Stimulated activated CD8-positive, alpha-beta memory T cell treated with anti-CD3 and anti-CD28 coated beads, Interleukin-12 subunit alpha, Interleukin-12 subunit beta, amount 100 ng/mL, for 1 hour (primary cell): ENCODE data around the gene TEN1.
"Not testable (repeated sequence)": the region's sequence is repeated elsewhere in the genome, so short reads cannot be mapped to it uniquely, and the experiment has no call there.

Source experiments
- DNase-seq: peaks from one replicate; pipeline ENCODE4 v3.0.0-alpha.2; 2020; ENCODE audit warnings: low read depth

The TEN1 gene

DNA sequence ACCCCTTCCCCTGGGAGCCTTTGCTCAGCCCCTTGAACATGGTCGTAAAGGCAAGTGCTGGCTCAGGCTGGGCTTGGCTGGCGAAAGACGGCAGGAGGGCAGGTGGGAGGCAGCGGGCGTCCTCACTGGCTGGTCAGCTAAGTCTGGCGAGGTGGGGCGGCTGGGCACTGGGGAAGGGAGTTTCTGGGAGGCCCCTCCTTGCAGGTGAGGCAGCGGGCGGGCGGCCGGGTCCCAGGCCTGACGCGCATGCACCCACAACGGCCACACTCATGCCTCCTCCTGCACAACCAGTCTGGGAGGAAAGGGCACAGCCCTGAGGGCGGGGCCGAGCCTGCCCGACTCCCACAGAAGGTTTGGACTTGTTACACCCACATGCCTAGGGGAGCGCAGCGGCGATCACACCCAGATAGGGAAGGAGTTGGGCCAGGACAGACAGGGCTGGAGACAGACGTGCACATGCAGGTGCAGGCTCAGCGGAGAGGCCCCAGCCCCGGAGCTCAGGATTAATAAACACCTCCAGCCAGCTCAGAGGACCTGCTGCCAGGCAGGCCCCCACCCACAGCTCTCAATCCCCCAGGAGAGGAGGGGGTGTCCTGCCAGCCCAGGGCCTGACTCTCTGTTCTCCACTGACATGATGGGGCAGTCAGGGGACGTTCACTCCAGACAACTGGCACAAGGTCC is 48.3 kb downstream of the TEN1 start, which contains the start of gene EVPL:
Gene EVPL (minus strand): TSS at position 148 of the 681 bp plus-strand sequence. CDS start 108 bp downstream, at position 40.
- no peak for DNase-seq

DNA sequence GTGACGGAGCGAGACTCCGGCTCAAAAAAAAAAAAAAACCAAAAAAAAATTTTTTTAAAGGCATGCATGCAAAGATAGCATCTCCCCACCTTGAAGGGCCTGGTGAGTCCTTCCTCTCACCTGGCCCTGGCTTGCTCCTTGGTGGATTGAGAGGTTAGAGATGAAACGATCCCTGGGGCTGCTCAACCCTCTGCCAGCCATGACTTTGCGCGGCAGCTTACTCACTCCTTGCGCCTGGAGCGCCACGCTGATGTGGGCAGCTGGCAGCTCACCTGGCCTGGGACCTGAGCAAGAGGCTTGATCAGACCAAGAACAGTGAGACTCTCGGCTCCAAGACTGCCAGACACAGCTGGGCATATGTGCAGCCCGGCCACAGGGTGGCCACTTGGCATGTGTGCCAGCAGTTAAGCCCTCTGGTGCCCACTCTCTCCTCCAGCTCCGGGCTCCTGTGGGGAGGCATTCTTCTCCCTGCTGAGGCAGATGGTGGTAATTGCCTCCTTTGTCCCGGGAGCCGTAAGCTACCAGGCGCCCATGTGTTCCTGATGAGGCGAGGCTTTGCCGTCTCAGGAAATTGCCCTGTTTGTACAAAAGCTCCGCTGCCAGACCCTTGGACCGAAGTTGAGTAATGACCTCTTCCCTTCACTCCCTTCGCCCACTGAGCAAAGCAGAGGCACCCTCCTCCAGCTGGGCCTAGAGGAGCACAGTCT is 53.2 kb downstream of the TEN1 start:
- DNase-seq = no peak

DNA sequence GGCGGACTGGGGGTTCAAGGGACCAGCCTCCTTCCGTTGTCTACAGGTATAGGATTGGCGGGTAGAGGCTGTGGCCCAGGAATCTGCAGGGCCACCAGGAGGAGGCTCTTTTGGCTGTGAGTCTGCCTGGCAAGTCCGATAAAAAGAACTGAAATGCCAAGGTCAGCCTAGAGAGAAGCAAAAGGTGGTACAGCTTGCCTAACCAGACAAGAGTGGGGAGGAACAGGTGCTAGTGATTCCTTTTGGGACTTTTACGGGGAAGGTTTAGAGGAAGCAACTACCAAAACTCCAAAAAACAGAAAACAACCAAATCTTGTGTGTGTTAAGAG is 53.7 kb downstream of the TEN1 start:
- DNase-seq = no peak

DNA sequence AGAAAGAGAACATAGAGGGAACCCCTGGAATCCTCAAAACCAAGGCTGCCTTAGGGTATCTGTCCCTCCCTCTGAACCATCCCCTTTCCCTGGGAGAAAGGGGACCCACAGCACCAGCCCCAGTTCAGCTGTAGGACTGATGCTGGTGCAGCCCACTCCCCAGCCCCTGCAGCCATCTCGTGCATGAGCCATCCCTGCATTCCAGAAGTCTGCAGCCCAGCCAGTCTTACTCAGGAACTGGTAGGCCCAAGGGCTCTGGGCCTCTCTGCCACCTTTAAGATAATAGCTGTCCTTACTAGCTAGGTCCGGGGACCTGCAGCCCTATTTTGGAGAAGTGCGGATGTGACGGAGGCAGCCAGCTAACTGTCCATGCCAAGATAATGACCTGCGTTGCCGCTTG is 54.1 kb downstream of the TEN1 start:
- no peak for DNase-seq

DNA sequence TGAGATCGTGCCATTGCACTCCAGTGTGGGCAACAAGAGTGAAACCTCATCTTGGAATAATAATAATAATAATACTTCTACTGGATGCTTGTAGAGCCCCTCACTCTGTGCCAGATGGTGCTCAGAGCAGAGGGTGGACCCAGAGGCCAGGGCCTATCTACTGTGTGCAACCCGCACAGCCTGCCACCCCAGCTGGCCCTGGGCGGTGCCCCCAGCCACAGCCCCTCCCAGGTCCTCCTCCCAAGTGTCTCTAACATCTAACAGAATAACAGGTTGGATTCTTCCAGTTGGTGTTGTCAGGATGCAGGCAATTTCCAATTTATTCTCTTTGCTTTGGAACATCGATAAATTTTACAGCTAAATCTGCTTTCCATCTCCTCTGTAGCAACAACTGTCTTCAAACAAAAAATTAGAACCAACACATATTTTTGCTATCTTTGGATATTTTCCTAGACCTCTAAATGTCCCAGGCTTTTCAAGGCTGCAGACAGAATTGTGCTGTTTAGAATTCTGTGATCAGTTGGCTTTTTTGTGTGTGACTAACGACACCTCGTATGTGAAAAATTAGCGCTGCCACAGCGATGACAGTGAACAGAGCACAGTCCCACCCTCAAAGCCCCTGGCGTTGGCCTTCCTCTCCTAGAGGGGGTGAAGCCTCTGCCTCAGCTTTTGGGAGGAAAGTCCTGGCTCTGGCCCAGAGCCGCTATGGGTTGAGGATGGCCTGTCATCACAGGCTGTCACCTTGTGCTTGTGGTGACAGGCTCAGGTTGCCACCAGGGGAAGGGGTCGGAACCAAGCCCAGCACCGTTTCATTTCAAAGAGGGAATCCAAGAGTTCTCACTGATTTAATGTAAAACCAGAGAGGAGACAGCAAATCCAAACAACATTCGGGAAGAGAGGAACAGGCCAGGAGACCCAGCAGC is 55.6 kb downstream of the TEN1 start:
- no peak for DNase-seq

DNA sequence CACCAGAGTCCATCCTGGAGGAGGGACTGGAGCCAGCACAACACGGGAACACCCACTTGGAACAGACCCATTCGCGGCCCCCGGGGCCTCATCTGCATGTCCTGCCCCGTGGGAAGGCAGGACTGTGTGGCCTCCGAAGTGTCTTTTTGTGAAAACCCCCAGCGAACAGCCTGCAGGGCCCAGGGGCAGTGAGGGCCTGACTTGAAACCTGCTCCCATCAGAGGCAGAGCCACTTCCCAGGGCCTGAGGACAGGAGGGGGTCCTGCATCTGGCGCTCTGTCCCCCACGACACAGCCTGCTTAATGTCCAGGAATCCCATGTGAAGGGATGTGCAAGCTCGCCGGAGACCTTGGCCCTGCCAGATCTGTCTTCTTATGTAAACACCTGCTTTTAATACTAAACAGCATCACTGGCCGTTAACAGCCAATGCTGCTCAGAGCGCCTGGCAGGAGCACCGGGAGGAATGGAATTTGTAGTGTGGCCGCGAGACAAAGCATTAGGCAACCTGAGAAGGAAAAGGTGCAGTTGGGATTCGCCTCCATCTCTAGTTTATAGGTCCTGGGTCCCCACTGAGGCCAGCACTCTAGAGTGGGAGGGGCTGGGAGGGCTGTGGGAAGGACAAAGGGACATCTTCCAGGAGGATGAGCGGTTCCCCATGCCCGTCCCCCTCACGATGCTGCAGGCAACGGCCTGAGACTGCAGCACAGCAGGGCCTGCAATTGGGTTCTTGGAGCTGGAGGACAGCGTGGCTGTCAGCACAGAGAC is 57.6 kb downstream of the TEN1 start:
- no peak for DNase-seq

DNA sequence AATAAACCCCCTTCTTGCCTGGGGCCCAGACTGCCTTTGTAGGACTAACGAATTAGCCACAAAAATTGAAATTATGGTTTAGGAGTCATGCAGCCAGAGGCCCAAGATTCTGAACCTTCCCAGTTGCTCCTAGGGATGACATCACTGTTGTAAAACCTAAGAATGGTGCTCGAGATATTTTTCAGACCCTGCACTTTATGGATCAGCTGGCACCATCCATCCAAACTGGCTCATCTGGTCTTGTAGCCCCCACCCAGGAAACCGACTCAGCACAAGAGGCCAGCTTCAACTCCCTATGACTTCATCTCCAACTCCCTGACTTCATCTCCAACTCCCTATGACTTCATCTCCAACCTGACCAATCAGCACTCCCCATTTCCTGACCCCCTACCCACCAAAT is 59.0 kb downstream of the TEN1 start:
- no peak for DNase-seq

DNA sequence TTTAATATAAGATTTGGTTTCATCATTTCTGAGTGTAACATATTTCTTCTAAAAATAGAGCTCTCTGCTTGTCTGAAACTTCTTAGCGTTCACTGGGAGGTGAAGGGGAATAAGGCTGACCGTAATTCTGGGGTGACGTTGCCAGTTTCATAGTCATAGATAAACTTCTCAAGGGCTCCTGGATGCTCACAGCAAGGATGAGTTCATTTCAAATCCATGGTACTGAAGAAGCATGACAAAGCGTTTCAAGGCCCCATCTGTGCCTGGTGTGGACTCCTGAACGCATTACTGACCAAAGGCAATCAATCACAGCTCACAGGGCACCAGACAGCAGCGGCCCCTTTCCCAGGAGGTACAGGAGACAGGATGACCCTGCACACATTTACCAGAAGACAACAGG is 60.1 kb downstream of the TEN1 start:
- no peak for DNase-seq

DNA sequence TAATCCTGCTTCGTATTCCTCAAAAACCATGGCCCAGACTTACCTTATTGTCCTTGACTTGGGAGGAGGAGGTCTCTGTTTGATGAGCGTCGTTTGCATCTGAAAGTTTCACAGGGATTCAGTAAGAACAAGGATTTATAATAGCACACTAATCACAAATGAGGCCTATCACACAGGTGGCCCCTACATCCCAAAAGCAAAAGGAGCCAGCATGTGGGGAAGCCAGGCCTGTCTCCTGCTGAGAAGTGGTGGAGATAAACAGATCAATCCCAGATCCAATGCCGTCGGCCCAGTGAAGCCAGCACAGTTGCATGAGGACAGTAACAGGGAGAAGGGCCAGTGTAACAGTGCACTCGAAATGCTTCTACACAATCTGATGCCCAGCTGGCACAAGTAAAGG is 61.3 kb downstream of the TEN1 start:
- DNase-seq = no peak

DNA sequence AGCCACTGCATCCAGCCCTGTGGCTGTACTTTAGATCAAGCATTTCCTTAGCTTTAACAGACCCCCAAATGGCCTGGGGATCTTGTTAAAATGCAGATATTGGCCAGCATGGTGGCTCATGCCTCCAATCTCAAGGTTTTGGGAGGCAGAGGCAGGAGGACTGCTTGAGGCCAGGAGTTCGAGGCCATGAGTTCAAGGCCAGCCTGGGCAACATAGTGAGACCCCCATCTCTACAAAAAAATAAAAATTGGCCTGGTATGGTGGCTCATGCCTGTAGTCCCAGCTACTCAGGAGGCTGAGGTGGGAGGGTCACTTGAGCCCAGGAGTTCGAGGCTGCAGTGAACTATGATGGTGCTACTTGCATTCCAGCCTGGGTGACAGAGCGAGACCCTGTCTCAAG is 63.8 kb downstream of the TEN1 start:
- DNase-seq = not testable (repeated sequence)

DNA sequence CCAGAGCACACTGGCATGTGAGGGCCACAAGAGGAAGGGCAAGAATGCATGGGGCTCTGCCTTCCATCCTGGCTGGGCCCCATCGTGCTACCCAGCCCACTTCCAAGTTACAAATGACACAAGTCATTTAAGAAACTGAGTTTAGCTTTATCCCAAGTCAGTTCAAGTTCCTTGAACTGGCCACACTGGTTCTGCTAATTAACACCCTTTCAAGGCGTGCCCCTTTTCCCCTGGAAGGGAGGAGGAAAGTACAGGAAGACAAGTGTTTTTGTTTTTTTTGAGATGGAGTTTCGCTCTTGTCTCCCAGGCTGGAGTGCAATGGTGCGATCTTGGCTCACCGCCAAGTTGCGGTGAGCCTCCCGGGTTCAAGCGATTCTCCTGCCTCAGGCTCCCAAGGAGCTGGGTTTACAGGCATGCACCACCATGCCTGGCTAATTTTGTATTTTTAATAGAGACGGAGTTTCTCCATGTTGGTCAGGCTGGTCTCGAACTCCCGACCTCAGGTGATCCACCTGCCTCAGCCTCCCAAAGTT is 65.5 kb downstream of the TEN1 start:
- not testable (repeated sequence) for DNase-seq

DNA sequence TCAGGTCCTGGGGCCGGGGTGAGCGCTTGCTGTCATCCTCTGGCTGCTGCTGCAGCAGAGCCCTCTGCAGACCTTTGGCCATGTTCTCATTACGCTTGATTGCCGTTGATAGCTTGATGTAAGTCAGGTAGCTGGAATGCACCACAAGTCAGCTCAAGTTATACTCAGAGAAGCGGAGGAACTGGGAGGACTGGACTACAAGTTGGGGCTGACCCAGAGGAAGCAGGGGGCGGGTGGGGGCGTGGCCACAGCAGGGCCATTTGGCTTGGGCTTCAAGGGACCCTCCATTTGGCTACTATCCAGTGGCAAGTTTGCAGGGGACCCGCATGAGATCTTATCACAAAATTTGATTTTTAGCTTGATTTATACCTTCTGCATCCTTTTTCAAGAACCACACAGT is 67.0 kb downstream of the TEN1 start:
- no peak for DNase-seq

DNA sequence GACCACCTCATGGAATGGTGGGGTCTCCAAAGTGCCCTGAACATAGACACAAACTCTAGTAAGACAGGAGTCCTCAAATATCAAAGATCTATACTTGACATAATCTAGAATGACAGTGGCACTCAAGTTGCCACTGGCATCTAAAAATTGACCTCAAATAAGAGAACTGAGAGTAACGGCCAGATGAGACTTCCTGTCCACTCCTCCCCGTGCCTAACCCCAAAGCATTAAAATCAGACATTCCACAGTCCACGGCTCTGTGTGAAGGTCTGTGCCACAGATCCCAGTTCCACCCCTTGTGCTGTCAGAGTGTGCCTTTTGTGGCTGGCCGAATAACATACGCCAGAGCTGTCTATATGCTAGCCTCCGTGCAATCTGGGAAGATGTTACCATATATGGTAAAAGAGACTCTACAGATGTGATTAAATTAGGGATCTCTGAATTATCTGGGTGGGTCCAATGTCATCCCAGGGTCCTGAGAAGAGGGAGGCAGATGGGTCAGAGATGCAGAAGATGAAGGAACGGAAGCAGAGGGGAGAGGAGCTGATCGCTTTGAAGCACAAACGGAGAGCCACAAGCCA is 69.1 kb downstream of the TEN1 start:
- no peak for DNase-seq

DNA sequence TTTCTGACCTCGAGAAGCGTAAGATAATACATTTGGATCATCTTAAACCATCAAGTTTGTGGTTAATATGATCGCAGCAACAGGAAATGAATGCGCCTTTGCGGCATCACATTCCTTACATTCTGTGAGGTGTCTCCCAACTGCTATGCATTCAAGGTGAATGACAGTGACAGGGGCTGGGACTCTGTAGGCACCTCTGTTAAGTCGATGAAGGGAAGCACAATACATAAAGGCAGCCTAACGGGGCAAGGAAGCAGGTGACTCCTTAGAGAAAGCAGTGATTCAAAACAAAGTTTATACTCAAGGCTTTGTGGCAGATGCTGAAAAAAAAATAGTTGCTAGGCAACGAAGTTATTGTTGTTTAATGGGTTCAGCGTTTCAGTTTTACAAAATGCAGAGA is 69.7 kb downstream of the TEN1 start:
- DNase-seq = no peak

DNA sequence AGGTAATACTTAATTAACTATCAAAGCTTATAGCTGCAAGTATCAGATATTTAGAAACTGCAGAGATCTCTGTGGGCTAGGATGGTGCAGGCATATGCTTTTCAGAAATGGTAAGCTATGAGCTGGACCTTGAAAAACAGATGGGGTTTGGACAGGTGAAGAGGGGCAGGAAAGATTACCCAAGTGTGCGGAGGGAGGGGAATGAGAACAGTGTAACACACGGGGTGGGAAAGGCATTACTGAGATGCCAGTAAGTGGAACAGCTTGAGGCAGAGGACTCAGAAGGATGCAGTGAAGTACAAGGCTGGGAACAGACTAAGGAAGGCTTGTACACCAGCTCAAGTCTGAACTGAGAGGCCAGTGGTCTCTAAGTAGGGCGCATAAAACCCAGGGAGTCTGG is 70.2 kb downstream of the TEN1 start:
- DNase-seq = no peak

DNA sequence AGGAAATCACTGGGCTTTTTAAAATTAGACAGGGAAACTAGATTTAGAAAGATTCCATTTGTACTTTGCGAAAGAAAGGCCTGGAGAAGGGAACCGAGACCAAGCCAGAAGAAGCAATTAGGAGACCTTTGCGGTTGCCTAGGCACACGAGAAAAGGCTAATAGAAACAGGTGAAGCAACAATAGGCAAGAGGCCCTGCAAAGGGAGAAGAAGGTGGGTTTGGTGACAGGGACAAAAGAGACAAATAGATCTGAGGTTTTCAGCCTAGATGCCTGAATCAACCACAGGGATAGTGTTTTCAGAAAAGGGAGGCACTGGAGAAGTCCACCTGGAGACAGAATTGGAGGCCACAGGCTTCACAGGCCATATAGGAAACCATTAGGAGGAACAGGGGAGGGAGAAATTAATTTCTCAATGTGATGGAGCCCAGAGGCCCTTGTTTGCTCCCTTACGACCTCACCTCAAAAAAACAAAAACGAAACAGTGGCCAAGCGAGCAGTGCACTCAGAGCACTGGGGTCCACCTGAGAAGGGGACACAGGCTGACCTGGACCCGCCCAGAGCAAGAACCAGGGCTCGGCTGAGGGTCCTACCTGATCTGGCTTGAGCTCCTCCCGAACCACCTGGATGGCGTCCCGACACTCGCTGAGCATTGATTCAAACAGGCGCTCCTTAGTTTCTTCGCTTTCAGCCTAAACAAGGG is 70.9 kb downstream of the TEN1 start:
- DNase-seq = no peak
